Fibroblast of skin of left biceps (primary cell): ENCODE results near the gene ALB.
"Not testable (repeated sequence)": the region's sequence is repeated elsewhere in the genome, so short reads cannot be mapped to it uniquely, and the experiment has no call there.

Experiments used
- DNase-seq, 2 experiments: peaks; one replicate each; pipeline ENCODE4 v3.0.0-alpha.2; 2013; ENCODE audit warnings: low read depth in 2 of 2

Gene ALB

GRCh38 chr4:73404042-73404441 is at the start of gene ALB:
Gene ALB, plus strand, starts transcription at chr4:73404287. Its CDS starts 41 bp downstream, at chr4:73404328.
- no peak for DNase-seq

- not testable (repeated sequence) for DNase-seq
These were observed 46.9 kb upstream of the ALB start for GRCh38 chr4:73357174-73357573.

- not testable (repeated sequence) for DNase-seq
These were observed 34.4 kb upstream of the ALB start for GRCh38 chr4:73369506-73370199.

- DNase-seq, result no peak
These were observed 28.8 kb upstream of the ALB start for GRCh38 chr4:73375328-73375741.

- no peak for DNase-seq
These were observed 27.8 kb upstream of the ALB start for GRCh38 chr4:73376251-73376650.

- DNase-seq, result no peak
These were observed 27.1 kb upstream of the ALB start for GRCh38 chr4:73376976-73377375.

- DNase-seq, result no peak
These were observed 25.2 kb upstream of the ALB start for GRCh38 chr4:73378887-73379286.

GRCh38 chr4:73379946-73380345 is 24.1 kb upstream of the ALB start:
- DNase-seq, result no peak

- no peak for DNase-seq
These were observed 22.9 kb upstream of the ALB start for GRCh38 chr4:73381214-73381613.

- DNase-seq, result no peak
These were observed 20.6 kb upstream of the ALB start for GRCh38 chr4:73383452-73383851.

- DNase-seq, result no peak
These were observed 16.5 kb upstream of the ALB start for GRCh38 chr4:73387552-73387951.

- DNase-seq, result no peak
These were observed 15.2 kb upstream of the ALB start for GRCh38 chr4:73388887-73389286.

- DNase-seq, result not testable (repeated sequence)
These were observed 14.4 kb upstream of the ALB start for GRCh38 chr4:73389663-73390062.

- no peak for DNase-seq
These were observed 12.3 kb upstream of the ALB start for GRCh38 chr4:73391774-73392173.

GRCh38 chr4:73392936-73393335 is 11.2 kb upstream of the ALB start:
- DNase-seq, result no peak

GRCh38 chr4:73396304-73396703 is 7.8 kb upstream of the ALB start:
- DNase-seq, result no peak

GRCh38 chr4:73396993-73397972 is 6.8 kb upstream of the ALB start:
- DNase-seq, result no peak

GRCh38 chr4:73401412-73401811 is 2.7 kb upstream of the ALB start:
- DNase-seq, result no peak

GRCh38 chr4:73404457-73404856 is 370 bp downstream of the ALB start:
- no peak for DNase-seq

- DNase-seq, result no peak
These were observed 1.1 kb downstream of the ALB start for GRCh38 chr4:73405138-73405537.

- no peak for DNase-seq
These were observed 2.4 kb downstream of the ALB start for GRCh38 chr4:73406548-73406875.

GRCh38 chr4:73407227-73407673 is 3.2 kb downstream of the ALB start:
- DNase-seq, result no peak
